K562 (cell line): ENCODE data around the gene DYNC2I2. TPM values are rescaled to one million over a fixed set of nuclear protein-coding genes. Genes with fewer than 3 reads are reported as not detected.
A peak's percentile ranks its signal among the peaks of the same experiment; 100 is the strongest.

ENCODE experiments used
- ARHGAP35 ChIP-seq: fragments of 450-650 bp; IDR thresholded peaks from 2 replicates; pipeline ENCODE4 v1.6.1; 2018; ENCODE audit not compliant: partially characterized antibody
- ATF1 ChIP-seq, 2 experiments: fragments of 450-650 bp in 1 of 2; IDR thresholded peaks; 2 replicates each; pipeline ENCODE4 v1.6.1; 2016; ENCODE audit warnings: missing compliant biosample characterization in 1 of 2, missing genetic modification characterization in 1 of 2
- CTBP1 ChIP-seq: fragments of 450-650 bp; IDR thresholded peaks from 2 replicates; pipeline ENCODE4 v1.6.1; 2016; ENCODE audit warnings: borderline replicate concordance
- GABPB1 ChIP-seq: sonication (generic); formaldehyde crosslinking; IDR thresholded peaks from 2 replicates; pipeline ENCODE4 v1.8.0; 2022; ENCODE audit warnings: mild to moderate bottlenecking, missing genetic modification reagents
- GATAD2A ChIP-seq: fragments of 450-650 bp; IDR thresholded peaks from 2 replicates; pipeline ENCODE4 v1.6.1; 2017
- HLTF ChIP-seq: fragments of 450-650 bp; IDR thresholded peaks from 2 replicates; pipeline ENCODE4 v1.6.1; 2016
- JUND ChIP-seq, 2 experiments: IDR thresholded peaks; 2 replicates in 1 of 2; 3 replicates in 1 of 2; pipeline ENCODE4 v1.6.1; 2011; ENCODE audit warnings: borderline replicate concordance in 2 of 2, low read depth in 2 of 2, low read length in 2 of 2, improper control_type of control experiment in 1 of 2, missing biosample characterization in 1 of 2, missing genetic modification characterization in 1 of 2, missing genetic modification reagents in 1 of 2
- KLF1 ChIP-seq: fragments of 450-650 bp; IDR thresholded peaks from 2 replicates; pipeline ENCODE4 v1.6.1; 2016; ENCODE audit warnings: missing genetic modification characterization, missing compliant biosample characterization
- PHB ChIP-seq: fragments of 250-450 bp; sonication (Bioruptor Pico); IDR thresholded peaks from 2 replicates; pipeline ENCODE4 v1.5.0; 2021
- RAD21 ChIP-seq, 2 experiments: fragments of 250-450 bp in 1 of 2; fragments of 450-650 bp in 1 of 2; sonication (Bioruptor Pico) in 1 of 2; formaldehyde crosslinking in 1 of 2; IDR thresholded peaks in 1 of 2; conservative IDR thresholded peaks in 1 of 2; 2 replicates each; pipeline versions ENCODE4 v1.4.0 to v1.8.0; 2020 to 2022; ENCODE audit warnings: mild to moderate bottlenecking in 2 of 2, moderate library complexity in 1 of 2
- REST ChIP-seq, 2 experiments: fragments of 450-650 bp; formaldehyde crosslinking in 1 of 2; IDR thresholded peaks; 2 replicates each; pipeline versions ENCODE4 v1.4.0 to v1.6.1; 2014 to 2020; ENCODE audit warnings: mild to moderate bottlenecking in 2 of 2, borderline replicate concordance in 1 of 2, low read depth in 1 of 2
- SMC3 ChIP-seq: conservative IDR thresholded peaks from 2 replicates; pipeline ENCODE4 v1.6.1; 2011; ENCODE audit warnings: low read depth, low read length, improper control_type of control experiment; ENCODE audit not compliant: insufficient read depth
- TSC22D4 ChIP-seq: fragments of 450-650 bp; IDR thresholded peaks from 2 replicates; pipeline ENCODE4 v1.6.1; 2016; ENCODE audit warnings: missing genetic modification characterization, missing biosample characterization, control low read depth
- ZBED1 ChIP-seq: IDR thresholded peaks from 2 replicates; pipeline ENCODE4 v1.6.1; 2014
- ZNF384 ChIP-seq: IDR thresholded peaks from 2 replicates; pipeline ENCODE4 v1.6.1; 2012; ENCODE audit warnings: low read depth, low read length, improper control_type of control experiment
- ZNF644 ChIP-seq: fragments of 200-800 bp; sonication (Bioruptor generic); IDR thresholded peaks from 2 replicates; pipeline ENCODE4 v1.6.1; 2016; ENCODE audit warnings: low read depth, missing genetic modification characterization, missing compliant biosample characterization
- ZSCAN32 ChIP-seq: fragments of 450-650 bp; formaldehyde crosslinking; IDR thresholded peaks from 2 replicates; pipeline ENCODE4 v1.4.0; 2020; ENCODE audit warnings: mild to moderate bottlenecking, moderate library complexity
- polyA plus RNA-seq, 8 experiments: library from polyadenylated mRNA; depleted of rRNA in 4 of 8; stranded (reverse) in 5 of 8; unstranded in 3 of 8; fragments of >200 nt; fragmentation: Nextera tagmentation in 2 of 8; fragmentation: Illumina TruSeq in 1 of 8; extraction: Ambion mirVana in 2 of 8; extraction: Trizol in 1 of 8; gene quantifications; 2 replicates each; pipeline versions ENCODE4 v1.2.1 to v1.2.3, GENCODE V29; 2011 to 2014; ENCODE audit warnings: inconsistent platforms in 1 of 8, missing spikeins in 1 of 8
- total RNA-seq, 7 experiments: library from RNA; depleted of rRNA in 6 of 7; stranded (reverse); fragments of >200 nt in 6 of 7; fragmentation: Illumina TruSeq in 2 of 7; extraction: Trizol in 2 of 7; gene quantifications; 2 replicates each; pipeline versions ENCODE4 v1.2.1 to v1.2.3, GENCODE V29; 2011 to 2021; ENCODE audit warnings: low replicate concordance in 1 of 7
- TF ChIP-seq, protein P1 (sequence below): IDR thresholded peaks from 2 replicates; pipeline ENCODE4 v1.6.1; 2011; ENCODE audit warnings: borderline replicate concordance, low read depth, mild to moderate bottlenecking, moderate library complexity, low read length; ENCODE audit not compliant: insufficient read depth, poor library complexity, severe bottlenecking

DYNC2I2 gene
- total and polyA plus RNA-seq, 9 of the 15 experiments (the other 6 are each of a cell fraction or from before 2014, with no cell fraction given) = 1.5 to 249 (median 70.0) TPM

- TF ChIP-seq RAD21 (CRISPR knock-in tag; conservative IDR thresholded peaks at IDR 0.05 in 1 of 2, IDR thresholded peaks at IDR 0.05 in 1 of 2) (peak; percentile 22 to 25; a peak in 2 of 4 replicates), PHB (no peak), CTBP1 (0 out of 2 replicates have a peak, but pooled peaks have one; percentile 11), GATAD2A (no peak), TSC22D4 (tag) (no peak), GABPB1 (CRISPR knock-in tag) (0 out of 2 replicates have a peak, but pooled peaks have one; percentile 38), JUND (IDR thresholded peaks at IDR 0.05; ENCODE audit: borderline replicate concordance, low read depth, low read length) (peak; percentile 74), JUND (tag; IDR thresholded peaks at IDR 0.05; ENCODE audit: borderline replicate concordance, low read depth, low read length) (no peak), ATF1 (CRISPR knock-in tag; IDR thresholded peaks at IDR 0.05) (no peak), ATF1 (tag; IDR thresholded peaks at IDR 0.05) (no peak), KLF1 (tag) (no peak), ZNF384 (peak; percentile 91), ZBED1 (no peak), REST (IDR thresholded peaks at IDR 0.05; ENCODE audit: borderline replicate concordance) (peak; percentile 34; the same call in 1 of the 2 replicates), REST (CRISPR knock-in tag; IDR thresholded peaks at IDR 0.05; ENCODE audit: low read depth) (no peak), ARHGAP35 (no peak), SMC3 (peak; percentile 31; the same call in 1 of the 2 replicates), ZNF644 (tag) (no peak), HLTF (no peak), ZSCAN32 (CRISPR knock-in tag) (no peak)
- TF ChIP-seq, protein P1, sequence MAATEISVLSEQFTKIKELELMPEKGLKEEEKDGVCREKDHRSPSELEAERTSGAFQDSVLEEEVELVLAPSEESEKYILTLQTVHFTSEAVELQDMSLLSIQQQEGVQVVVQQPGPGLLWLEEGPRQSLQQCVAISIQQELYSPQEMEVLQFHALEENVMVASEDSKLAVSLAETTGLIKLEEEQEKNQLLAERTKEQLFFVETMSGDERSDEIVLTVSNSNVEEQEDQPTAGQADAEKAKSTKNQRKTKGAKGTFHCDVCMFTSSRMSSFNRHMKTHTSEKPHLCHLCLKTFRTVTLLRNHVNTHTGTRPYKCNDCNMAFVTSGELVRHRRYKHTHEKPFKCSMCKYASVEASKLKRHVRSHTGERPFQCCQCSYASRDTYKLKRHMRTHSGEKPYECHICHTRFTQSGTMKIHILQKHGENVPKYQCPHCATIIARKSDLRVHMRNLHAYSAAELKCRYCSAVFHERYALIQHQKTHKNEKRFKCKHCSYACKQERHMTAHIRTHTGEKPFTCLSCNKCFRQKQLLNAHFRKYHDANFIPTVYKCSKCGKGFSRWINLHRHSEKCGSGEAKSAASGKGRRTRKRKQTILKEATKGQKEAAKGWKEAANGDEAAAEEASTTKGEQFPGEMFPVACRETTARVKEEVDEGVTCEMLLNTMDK = peak; percentile 80
Measured at GRCh38 chr9:128635266-128636023, 21.2 kb downstream of the DYNC2I2 start (continued).
